Measurements from ENCODE around the gene BRAF. TPM values are rescaled to one million over a fixed set of nuclear protein-coding genes. Genes with fewer than 3 reads are reported as not detected.
A peak's percentile ranks its signal among the peaks of the same experiment; 100 is the strongest.

BRAF gene
- total RNA-seq, 4 donors from 2014 or later = 34.0 to 50.7 (median 36.8) TPM

GRCh38 chr7:140810830-140811556 is 113.7 kb downstream of the BRAF start:
- 24% methylated on average over 5 of the region's 5 CpGs for WGBS
- Histone ChIP-seq H3K4me1 (peaks cover 0 to 13% (median 9%) of the 10 kb centered on the region in 4 donors), H3K36me3 (peaks cover 0 to 4% (median 0%) of the 10 kb centered on the region in 4 donors), H3K27ac (replicated peaks in 1 of 4) (no peak overlapping the region), H3K4me3 (no peak overlapping the region), H3K9me3 (no peaks in the 10 kb centered on the region), H3K27me3 (no peaks in the 10 kb centered on the region)
- intact Hi-C loops (cut with DNase I) = loop anchor here (5.0 kb wide), 1 partner anchor 721 kb away; no protein-coding TSS in a partner anchor
- TF ChIP-seq CTCF (IDR thresholded peaks at IDR 0.05) (peak; percentile 67 to 74 (median 72)), POLR2AphosphoS5 (IDR thresholded peaks at IDR 0.05) (no peak)
- peak; percentile 92 for DNase-seq (ENCODE audit: extremely low spot score)

GRCh38 chr7:140810385-140810784 is 114.3 kb downstream of the BRAF start:
- peaks cover 0 to 9% (median 7%) of the 10 kb centered on the region in 4 donors for H3K4me1 ChIP-seq
- H3K27ac ChIP-seq (replicated peaks in 1 of 4) = no peak overlapping the region
- DNase-seq (ENCODE audit: extremely low spot score) = no peak
- intact Hi-C loops (cut with DNase I) = loop anchor here (5.0 kb wide), 1 partner anchor 722 kb away; no protein-coding TSS in a partner anchor
- TF ChIP-seq CTCF (IDR thresholded peaks at IDR 0.05) (no peak), POLR2A (IDR thresholded peaks at IDR 0.05; ENCODE audit: low read depth) (no peak), POLR2AphosphoS5 (IDR thresholded peaks at IDR 0.05) (no peak), EP300 (IDR thresholded peaks at IDR 0.05) (no peak)
- H3K27me3 ChIP-seq = no peaks in the 10 kb centered on the region
- peaks cover 0 to 4% (median 0%) of the 10 kb centered on the region in 4 donors for H3K36me3 ChIP-seq
- H3K9me3 ChIP-seq = no peaks in the 10 kb centered on the region
- no peak overlapping the region for H3K4me3 ChIP-seq
- 87% methylated on average over 9 of the region's 9 CpGs for WGBS

- DNase-seq (ENCODE audit: extremely low spot score) = no peak
- peaks cover 31 to 93% (median 68%) of the 10 kb centered on the region in 4 donors for H3K36me3 ChIP-seq
- no peak overlapping the region for H3K27ac ChIP-seq (replicated peaks in 1 of 4)
- no peaks in the 10 kb centered on the region for H3K4me1 ChIP-seq
- no peaks in the 10 kb centered on the region for H3K27me3 ChIP-seq
- TF ChIP-seq POLR2A (IDR thresholded peaks at IDR 0.05; ENCODE audit: low read depth) (no peak), POLR2AphosphoS5 (IDR thresholded peaks at IDR 0.05) (no peak), EP300 (IDR thresholded peaks at IDR 0.05) (no peak), CTCF (IDR thresholded peaks at IDR 0.05) (no peak)
- 58% methylated on average over 2 of the region's 2 CpGs for WGBS
- no peaks in the 10 kb centered on the region for H3K9me3 ChIP-seq
- intact Hi-C loops (cut with DNase I) = no loop called here
- no peak overlapping the region for H3K4me3 ChIP-seq
Measured at GRCh38 chr7:140778975-140779374, 145.8 kb downstream of the BRAF start.

GRCh38 chr7:140778568-140778967 is 146.2 kb downstream of the BRAF start:
- Histone ChIP-seq H3K9me3 (no peaks in the 10 kb centered on the region), H3K27ac (replicated peaks in 1 of 4) (no peak overlapping the region), H3K36me3 (peaks cover 31 to 93% (median 71%) of the 10 kb centered on the region in 4 donors), H3K4me3 (no peak overlapping the region), H3K4me1 (no peaks in the 10 kb centered on the region), H3K27me3 (no peaks in the 10 kb centered on the region)
- intact Hi-C loops (cut with DNase I) = no loop called here
- TF ChIP-seq CTCF (IDR thresholded peaks at IDR 0.05) (no peak), POLR2AphosphoS5 (IDR thresholded peaks at IDR 0.05) (no peak), POLR2A (IDR thresholded peaks at IDR 0.05; ENCODE audit: low read depth) (no peak), EP300 (IDR thresholded peaks at IDR 0.05) (no peak)
- DNase-seq (ENCODE audit: extremely low spot score) = no peak
- 91% methylated on average over 1 of the region's 1 CpG for WGBS
